ENCODE measurements around the gene ZEB2. TPM values are rescaled to one million over a fixed set of nuclear protein-coding genes. Genes with fewer than 3 reads are reported as not detected.
A peak's percentile ranks its signal among the peaks of the same experiment; 100 is the strongest.

Gene ZEB2
- polyA plus RNA-seq, 2 of the 4 experiments (the other 2 are of a cell fraction), result 4.2 to 7.0 TPM

DNA sequence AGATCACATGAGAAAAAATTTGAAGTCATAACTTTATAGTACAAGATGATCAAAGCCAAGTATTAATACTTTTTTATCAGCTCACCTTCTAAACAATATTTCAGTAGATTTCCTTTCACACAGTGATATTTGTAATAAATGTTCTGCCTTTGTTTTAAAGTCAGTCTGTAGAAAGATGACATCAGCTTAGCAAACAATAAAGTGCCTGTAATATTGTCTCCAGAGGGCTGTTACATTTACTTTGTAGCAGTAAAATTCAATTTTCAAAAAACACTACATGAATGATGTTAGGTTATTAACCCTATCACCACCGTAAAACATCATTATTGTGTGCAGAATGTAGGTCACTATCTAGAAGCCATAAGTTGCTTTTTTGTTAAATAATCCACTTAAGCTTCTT lies 49.6 kb downstream of the ZEB2 start:
- DNase-seq (ENCODE audit: low read depth in 1 of 2, low spot score in 1 of 2), result no peak
- TF ChIP-seq HMGXB4 (CRISPR knock-in tag; IDR thresholded peaks at IDR 0.05; ENCODE audit: borderline replicate concordance) (no peak), USF2 (IDR thresholded peaks at IDR 0.05) (no peak), CHD2 (IDR thresholded peaks at IDR 0.05; ENCODE audit: low read length, partially characterized antibody) (no peak), MAZ (IDR thresholded peaks at IDR 0.05; ENCODE audit: borderline replicate concordance, low read depth, low read length) (no peak), TFCP2L1 (CRISPR knock-in tag; IDR thresholded peaks at IDR 0.05) (no peak), CEBPB (IDR thresholded peaks at IDR 0.05) (no peak), NFE2L2 (conservative IDR thresholded peaks at IDR 0.05; ENCODE audit: low read length) (no peak), EHMT2 (IDR thresholded peaks at IDR 0.05; ENCODE audit: low read depth) (no peak), HOXA7 (CRISPR knock-in tag; IDR thresholded peaks at IDR 0.05) (no peak), RNF2 (IDR thresholded peaks at IDR 0.05; ENCODE audit: borderline replicate concordance, low read depth) (no peak), MYC (IDR thresholded peaks at IDR 0.05; ENCODE audit: borderline replicate concordance, low read length) (no peak), ZFP36 (IDR thresholded peaks at IDR 0.05; ENCODE audit: borderline replicate concordance, partially characterized antibody) (no peak), NR3C1 (IDR thresholded peaks at IDR 0.05) (no peak), POLR2A (IDR thresholded peaks at IDR 0.05; ENCODE audit: low read length) (no peak)
- TF ChIP-seq, protein P1, sequence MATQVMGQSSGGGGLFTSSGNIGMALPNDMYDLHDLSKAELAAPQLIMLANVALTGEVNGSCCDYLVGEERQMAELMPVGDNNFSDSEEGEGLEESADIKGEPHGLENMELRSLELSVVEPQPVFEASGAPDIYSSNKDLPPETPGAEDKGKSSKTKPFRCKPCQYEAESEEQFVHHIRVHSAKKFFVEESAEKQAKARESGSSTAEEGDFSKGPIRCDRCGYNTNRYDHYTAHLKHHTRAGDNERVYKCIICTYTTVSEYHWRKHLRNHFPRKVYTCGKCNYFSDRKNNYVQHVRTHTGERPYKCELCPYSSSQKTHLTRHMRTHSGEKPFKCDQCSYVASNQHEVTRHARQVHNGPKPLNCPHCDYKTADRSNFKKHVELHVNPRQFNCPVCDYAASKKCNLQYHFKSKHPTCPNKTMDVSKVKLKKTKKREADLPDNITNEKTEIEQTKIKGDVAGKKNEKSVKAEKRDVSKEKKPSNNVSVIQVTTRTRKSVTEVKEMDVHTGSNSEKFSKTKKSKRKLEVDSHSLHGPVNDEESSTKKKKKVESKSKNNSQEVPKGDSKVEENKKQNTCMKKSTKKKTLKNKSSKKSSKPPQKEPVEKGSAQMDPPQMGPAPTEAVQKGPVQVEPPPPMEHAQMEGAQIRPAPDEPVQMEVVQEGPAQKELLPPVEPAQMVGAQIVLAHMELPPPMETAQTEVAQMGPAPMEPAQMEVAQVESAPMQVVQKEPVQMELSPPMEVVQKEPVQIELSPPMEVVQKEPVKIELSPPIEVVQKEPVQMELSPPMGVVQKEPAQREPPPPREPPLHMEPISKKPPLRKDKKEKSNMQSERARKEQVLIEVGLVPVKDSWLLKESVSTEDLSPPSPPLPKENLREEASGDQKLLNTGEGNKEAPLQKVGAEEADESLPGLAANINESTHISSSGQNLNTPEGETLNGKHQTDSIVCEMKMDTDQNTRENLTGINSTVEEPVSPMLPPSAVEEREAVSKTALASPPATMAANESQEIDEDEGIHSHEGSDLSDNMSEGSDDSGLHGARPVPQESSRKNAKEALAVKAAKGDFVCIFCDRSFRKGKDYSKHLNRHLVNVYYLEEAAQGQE (IDR thresholded peaks at IDR 0.05), result no peak
- TF ChIP-seq, protein P2, sequence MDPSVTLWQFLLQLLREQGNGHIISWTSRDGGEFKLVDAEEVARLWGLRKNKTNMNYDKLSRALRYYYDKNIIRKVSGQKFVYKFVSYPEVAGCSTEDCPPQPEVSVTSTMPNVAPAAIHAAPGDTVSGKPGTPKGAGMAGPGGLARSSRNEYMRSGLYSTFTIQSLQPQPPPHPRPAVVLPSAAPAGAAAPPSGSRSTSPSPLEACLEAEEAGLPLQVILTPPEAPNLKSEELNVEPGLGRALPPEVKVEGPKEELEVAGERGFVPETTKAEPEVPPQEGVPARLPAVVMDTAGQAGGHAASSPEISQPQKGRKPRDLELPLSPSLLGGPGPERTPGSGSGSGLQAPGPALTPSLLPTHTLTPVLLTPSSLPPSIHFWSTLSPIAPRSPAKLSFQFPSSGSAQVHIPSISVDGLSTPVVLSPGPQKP (IDR thresholded peaks at IDR 0.05; ENCODE audit: low read depth, low read length), result no peak
- 32% methylated on average over 1 of the region's 1 CpG for WGBS (ENCODE audit: missing lambda C conversion rate)
- peaks cover 27% of the 10 kb centered on the region for H3K4me1 ChIP-seq
- H3K4me3 ChIP-seq, result no peak overlapping the region
- no peaks in the 10 kb centered on the region for H3K9me3 ChIP-seq
- H3K4me2 ChIP-seq, result peak overlapping the region; percentile 56
- FAIRE-seq, result no peak
- 0 out of 6 replicates have a peak overlapping the region, but pooled peaks of 1 of the 2 experiments have one; percentile 2 for H3K27ac ChIP-seq
- ATAC-seq, result no peak
- POLR2A ChIA-PET, result interaction anchor here (0.6 kb wide), 1 partner anchor 13 kb away, joined by 4 read pairs; no protein-coding TSS in a partner anchor
- CTCF ChIA-PET, result interaction anchor here (0.6 kb wide), 1 partner anchor 1567 kb away, joined by 3 read pairs; no protein-coding TSS in a partner anchor

DNA sequence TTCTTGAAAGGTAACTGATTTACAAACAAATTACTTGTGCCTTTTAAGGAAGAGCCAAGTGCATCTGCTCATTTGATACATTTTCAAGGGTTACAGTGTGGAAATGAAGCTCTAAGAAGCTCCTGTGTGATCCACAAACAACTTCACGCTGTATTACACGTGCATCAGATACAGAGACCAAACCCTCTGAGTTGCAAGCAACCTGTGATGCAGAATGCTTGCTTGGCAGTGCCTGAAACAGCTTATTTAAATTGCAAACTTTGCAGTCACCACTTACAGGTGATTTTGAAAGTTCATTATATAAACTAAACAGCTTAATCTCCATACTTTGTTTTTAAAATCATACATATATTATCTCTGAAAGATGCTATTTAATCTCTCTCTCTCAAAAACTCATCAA lies 50.1 kb downstream of the ZEB2 start:
- ATAC-seq, result no peak
- ChIA-PET CTCF (interaction anchor here (1.5 kb wide), 1 partner anchor 8 kb away, joined by 4 read pairs; no protein-coding TSS in a partner anchor), POLR2A (interaction anchor here (0.6 kb wide), 1 partner anchor 14 kb away, joined by 4 read pairs; no protein-coding TSS in a partner anchor)
- Histone ChIP-seq H3K4me1 (peaks cover 27% of the 10 kb centered on the region), H3K4me2 (peak overlapping the region; percentile 56), H3K9me3 (no peaks in the 10 kb centered on the region), H3K4me3 (no peak overlapping the region), H3K27ac (peak overlapping the region in 1 of 2 experiments; percentile 12; a peak in 1 of 6 replicates)
- FAIRE-seq, result no peak
- no peak for DNase-seq (ENCODE audit: low read depth in 1 of 2, low spot score in 1 of 2)
- 78% methylated on average over 2 of the region's 2 CpGs for WGBS (ENCODE audit: missing lambda C conversion rate)
- TF ChIP-seq, protein P3, sequence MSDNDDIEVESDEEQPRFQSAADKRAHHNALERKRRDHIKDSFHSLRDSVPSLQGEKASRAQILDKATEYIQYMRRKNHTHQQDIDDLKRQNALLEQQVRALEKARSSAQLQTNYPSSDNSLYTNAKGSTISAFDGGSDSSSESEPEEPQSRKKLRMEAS (IDR thresholded peaks at IDR 0.05), result no peak
- TF ChIP-seq JUN (IDR thresholded peaks at IDR 0.05), result no peak
- TF ChIP-seq JUNB (IDR thresholded peaks at IDR 0.05), result no peak
- TF ChIP-seq FOSB (CRISPR knock-in tag; IDR thresholded peaks at IDR 0.05), result no peak
- no peak for TF ChIP-seq MYC (IDR thresholded peaks at IDR 0.05; ENCODE audit: borderline replicate concordance, low read length)
- TF ChIP-seq, protein P4, sequence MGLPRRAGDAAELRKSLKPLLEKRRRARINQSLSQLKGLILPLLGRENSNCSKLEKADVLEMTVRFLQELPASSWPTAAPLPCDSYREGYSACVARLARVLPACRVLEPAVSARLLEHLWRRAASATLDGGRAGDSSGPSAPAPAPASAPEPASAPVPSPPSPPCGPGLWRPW (IDR thresholded peaks at IDR 0.05), result no peak
- TF ChIP-seq, protein P1 (IDR thresholded peaks at IDR 0.05), result no peak
- TF ChIP-seq RAD21 (conservative IDR thresholded peaks at IDR 0.05 in 1 of 2, IDR thresholded peaks at IDR 0.05 in 1 of 2), result no peak
- no peak for TF ChIP-seq TFCP2L1 (CRISPR knock-in tag; IDR thresholded peaks at IDR 0.05)
- no peak for TF ChIP-seq PBX3 (IDR thresholded peaks at IDR 0.05)
- TF ChIP-seq CHD2 (IDR thresholded peaks at IDR 0.05; ENCODE audit: low read length, partially characterized antibody), result no peak
- no peak for TF ChIP-seq NFE2L2 (conservative IDR thresholded peaks at IDR 0.05; ENCODE audit: low read length)
